Naive thymus-derived CD4-positive, alpha-beta T cell (primary cell): ENCODE data around the gene CFAP210. TPM values are rescaled to one million over a fixed set of nuclear protein-coding genes. Genes with fewer than 3 reads are reported as not detected.
A peak's percentile ranks its signal among the peaks of the same experiment; 100 is the strongest.
"Not testable (repeated sequence)": the region's sequence is repeated elsewhere in the genome, so short reads cannot be mapped to it uniquely, and the experiment has no call there.

Source experiments
- ATAC-seq: fragments of 150-1000 bp; cut with Tn5 transposase; 2 replicates; pipeline ENCODE4 v1.10.0; 2021; ENCODE audit warnings: mild to moderate bottlenecking, moderate library complexity
- CTCF ChIA-PET: fragments of 350-600 bp; sonication (Branson Sonifier 250); formaldehyde crosslinking; loops from one replicate; lab custom pipeline; 2021; ENCODE audit warnings: antibody characterized with exemption; lab: Charles Lee
- POLR2A ChIA-PET: fragments of 350-600 bp; sonication (Branson Sonifier 250); formaldehyde crosslinking; loops from one replicate; lab custom pipeline; 2021; ENCODE audit warnings: antibody characterized with exemption, inconsistent platforms; lab: Charles Lee
- DNase-seq, 9 donors: peaks; one replicate each; pipeline versions ENCODE4 v3.0.0 to v3.0.0-alpha.2; 2020 to 2022; ENCODE audit warnings: mixed read lengths in 1 of 9
- H3K27ac ChIP-seq: one replicate; pipeline ENCODE4 v1.7.0; 2013; ENCODE audit warnings: mild to moderate bottlenecking, low read depth, low read length, moderate library complexity
- H3K27me3 ChIP-seq, 2 donors: one replicate each; pipeline ENCODE4 v1.7.0; 2013; ENCODE audit warnings: low read length in 2 of 2, mild to moderate bottlenecking in 2 of 2, moderate library complexity in 2 of 2; ENCODE audit not compliant: control insufficient read depth in 2 of 2, insufficient read depth in 2 of 2
- H3K36me3 ChIP-seq, 3 experiments: 1 replicate in 2 of 3; 2 replicates in 1 of 3; pipeline ENCODE4 v1.7.0; 2013; ENCODE audit warnings: low read length in 3 of 3, mild to moderate bottlenecking in 3 of 3, moderate library complexity in 1 of 3; ENCODE audit not compliant: insufficient read depth in 3 of 3, control insufficient read depth in 2 of 3
- H3K4me1 ChIP-seq, 2 donors: one replicate each; pipeline ENCODE4 v1.7.0; 2013; ENCODE audit warnings: low read length in 2 of 2, mild to moderate bottlenecking in 2 of 2, moderate library complexity in 1 of 2; ENCODE audit not compliant: control insufficient read depth in 2 of 2, insufficient read depth in 2 of 2
- H3K4me3 ChIP-seq: 2 replicates; pipeline ENCODE4 v1.7.0; 2013; ENCODE audit warnings: mild to moderate bottlenecking, low read length
- H3K9me3 ChIP-seq, 3 experiments: 1 replicate in 2 of 3; 2 replicates in 1 of 3; pipeline ENCODE4 v1.7.0; 2013; ENCODE audit warnings: low read length in 3 of 3; ENCODE audit not compliant: control insufficient read depth in 2 of 3
- H3K27ac Mint-ChIP-seq, 9 donors: one replicate each; pipeline ENCODE4 v1.8.0; 2020 to 2022; ENCODE audit warnings: mixed read lengths in 9 of 9, mild to moderate bottlenecking in 8 of 9, moderate library complexity in 5 of 9, inconsistent platforms in 2 of 9
- H3K27me3 Mint-ChIP-seq, 5 donors: one replicate each; pipeline ENCODE4 v1.8.0; 2021 to 2022; ENCODE audit warnings: mixed read lengths in 5 of 5, mild to moderate bottlenecking in 1 of 5
- H3K36me3 Mint-ChIP-seq, 5 donors: one replicate each; pipeline ENCODE4 v1.8.0; 2020 to 2022; ENCODE audit warnings: mixed read lengths in 5 of 5, mild to moderate bottlenecking in 3 of 5, inconsistent platforms in 1 of 5
- H3K4me1 Mint-ChIP-seq, 7 donors: one replicate each; pipeline ENCODE4 v1.8.0; 2020 to 2022; ENCODE audit warnings: mixed read lengths in 7 of 7, mild to moderate bottlenecking in 3 of 7, inconsistent platforms in 1 of 7
- H3K4me3 Mint-ChIP-seq, 10 donors: one replicate each; pipeline ENCODE4 v1.8.0; 2020 to 2022; ENCODE audit warnings: mild to moderate bottlenecking in 10 of 10, mixed read lengths in 10 of 10, moderate library complexity in 6 of 10, inconsistent platforms in 2 of 10
- H3K9me3 Mint-ChIP-seq, 11 donors: one replicate each; pipeline ENCODE4 v1.8.0; 2020 to 2022; ENCODE audit warnings: mixed read lengths in 11 of 11, mild to moderate bottlenecking in 4 of 11, inconsistent platforms in 1 of 11, moderate library complexity in 1 of 11
- intact Hi-C, 2 donors: fragments of 100-400 bp; cut with micrococcal nuclease; formaldehyde crosslinking; loops; one replicate each; pipeline ENCODE4 v1.15.1; 2023
- polyA plus RNA-seq, 2 donors: library from polyadenylated mRNA; unstranded; fragments of 300-500 nt; fragmentation: Illumina TruSeq; gene quantifications; one replicate each; pipeline ENCODE4 v1.2.3, GENCODE V29; 2021
- total RNA-seq, 6 experiments: library from RNA in 5 of 6; stranded (reverse) in 5 of 6; gene quantifications; 1 replicate in 5 of 6; 2 replicates in 1 of 6; pipeline ENCODE4 v1.2.3 and lab custom pipeline; 2021 to 2026

CFAP210 gene
- total and polyA plus RNA-seq, 7 experiments from 2014 or later: 1.0 to 3.6 TPM; not detected in 5

DNA sequence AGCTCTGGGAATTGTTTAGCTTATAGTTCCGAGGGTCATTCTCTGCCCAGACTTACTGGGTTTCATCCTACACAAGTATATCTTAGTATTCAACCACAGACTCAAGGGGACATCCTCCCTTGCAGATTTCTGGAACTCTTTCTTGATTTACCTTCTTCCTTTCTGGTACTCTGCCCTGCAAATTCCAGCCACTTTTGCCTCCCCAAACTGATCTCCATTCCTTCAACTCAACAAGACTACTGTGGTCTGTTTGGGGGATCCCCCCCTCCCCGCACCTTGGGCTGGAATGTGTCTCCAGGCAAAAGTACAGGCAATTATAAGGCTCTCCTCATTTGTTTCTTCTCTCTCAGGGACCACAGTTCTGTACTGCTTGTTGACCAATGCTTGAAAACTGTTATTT is 13.4 kb upstream of the CFAP210 start:
- H3K27me3 ChIP-seq: no peaks in the 10 kb centered on the region
- DNase-seq (no peak), ATAC-seq (no peak)
- Mint-ChIP-seq H3K27me3 (no peaks in the 10 kb centered on the region), H3K36me3 (peaks cover 0 to 13% (median 0%) of the 10 kb centered on the region in 5 donors), H3K4me1 (peaks cover 0 to 7% (median 0%) of the 10 kb centered on the region in 7 donors), H3K9me3 (peaks cover 0 to 8% (median 0%) of the 10 kb centered on the region in 11 donors), H3K27ac (no peak overlapping the region), H3K4me3 (no peak overlapping the region)
- peaks cover 0 to 4% (median 0%) of the 10 kb centered on the region in 3 experiments for H3K36me3 ChIP-seq
- H3K4me1 ChIP-seq: no peaks in the 10 kb centered on the region
- no peak overlapping the region for H3K4me3 ChIP-seq
- no peaks in the 10 kb centered on the region for H3K9me3 ChIP-seq
- POLR2A ChIA-PET: no interaction called here
- CTCF ChIA-PET: no interaction called here
- no peak overlapping the region for H3K27ac ChIP-seq
- intact Hi-C loops: no loop called here

DNA sequence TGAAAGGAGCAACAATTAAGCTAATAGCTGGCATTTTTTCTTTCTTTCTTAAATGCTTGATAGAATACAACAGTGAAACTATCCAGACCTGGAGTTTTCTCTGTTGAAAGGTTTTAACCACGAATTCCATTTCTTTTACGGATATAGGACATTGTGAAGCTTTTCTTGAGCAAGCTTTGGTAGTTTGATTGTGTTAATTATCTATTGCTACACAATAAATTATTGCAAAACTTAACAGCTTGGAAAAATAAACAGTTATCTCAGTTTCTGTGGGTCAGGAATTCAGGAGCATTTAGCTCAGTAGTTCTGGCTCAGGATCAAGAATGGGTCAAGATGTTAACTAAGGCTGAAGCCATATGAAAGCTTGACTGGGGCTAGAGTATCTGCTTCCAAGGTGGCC is 11.7 kb upstream of the CFAP210 start:
- Mint-ChIP-seq H3K27me3 (no peaks in the 10 kb centered on the region), H3K9me3 (no peaks in the 10 kb centered on the region), H3K4me1 (peaks cover 0 to 7% (median 0%) of the 10 kb centered on the region in 7 donors), H3K36me3 (peaks cover 0 to 12% (median 7%) of the 10 kb centered on the region in 5 donors), H3K4me3 (no peak overlapping the region), H3K27ac (no peak overlapping the region)
- CTCF ChIA-PET: no interaction called here
- ATAC-seq (no peak), DNase-seq (no peak)
- Histone ChIP-seq H3K4me1 (no peaks in the 10 kb centered on the region), H3K36me3 (peaks cover 0 to 4% (median 0%) of the 10 kb centered on the region in 3 experiments), H3K27me3 (no peaks in the 10 kb centered on the region), H3K9me3 (no peaks in the 10 kb centered on the region), H3K4me3 (no peak overlapping the region), H3K27ac (no peak overlapping the region)
- POLR2A ChIA-PET: no interaction called here
- intact Hi-C loops: no loop called here

DNA sequence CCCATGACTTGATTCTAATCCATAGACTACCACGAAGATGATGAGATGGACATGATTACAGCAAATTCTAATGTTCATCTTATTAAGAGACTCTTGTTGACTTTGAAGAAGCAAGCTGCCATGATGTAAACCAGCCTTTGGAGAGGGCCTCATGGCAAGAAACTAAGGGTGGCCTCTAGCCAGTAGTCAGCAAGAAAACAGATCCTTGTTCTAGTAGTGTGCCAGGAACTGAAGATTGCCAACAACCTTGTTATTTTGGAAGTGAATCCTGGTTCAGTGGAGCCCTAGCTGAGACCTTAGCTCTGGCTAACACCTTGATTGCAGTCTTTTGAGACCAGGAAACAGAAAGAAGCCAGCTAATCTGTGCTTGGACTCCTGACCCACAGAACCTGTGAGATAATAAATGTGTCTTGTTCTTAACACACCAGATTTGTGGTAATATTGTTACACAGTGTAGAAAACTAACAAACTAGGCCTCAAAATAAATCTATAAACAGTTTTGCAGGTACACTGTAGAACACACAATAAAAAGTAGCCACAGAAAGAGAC is 10.0 kb upstream of the CFAP210 start:
- Histone ChIP-seq H3K27me3 (no peaks in the 10 kb centered on the region), H3K4me3 (no peak overlapping the region), H3K9me3 (no peaks in the 10 kb centered on the region), H3K4me1 (no peaks in the 10 kb centered on the region), H3K36me3 (peaks cover 0 to 4% (median 0%) of the 10 kb centered on the region in 3 experiments), H3K27ac (no peak overlapping the region)
- Mint-ChIP-seq H3K4me3 (no peak overlapping the region), H3K27ac (peak overlapping the region in 1 of 9 donors; percentile 4), H3K27me3 (no peaks in the 10 kb centered on the region), H3K9me3 (no peaks in the 10 kb centered on the region), H3K4me1 (peaks cover 0 to 7% (median 0%) of the 10 kb centered on the region in 7 donors), H3K36me3 (peaks cover 0 to 20% (median 15%) of the 10 kb centered on the region in 5 donors)
- ChIA-PET CTCF (no interaction called here), POLR2A (no interaction called here)
- no peak for DNase-seq
- ATAC-seq: no peak
- intact Hi-C loops: no loop called here

DNA sequence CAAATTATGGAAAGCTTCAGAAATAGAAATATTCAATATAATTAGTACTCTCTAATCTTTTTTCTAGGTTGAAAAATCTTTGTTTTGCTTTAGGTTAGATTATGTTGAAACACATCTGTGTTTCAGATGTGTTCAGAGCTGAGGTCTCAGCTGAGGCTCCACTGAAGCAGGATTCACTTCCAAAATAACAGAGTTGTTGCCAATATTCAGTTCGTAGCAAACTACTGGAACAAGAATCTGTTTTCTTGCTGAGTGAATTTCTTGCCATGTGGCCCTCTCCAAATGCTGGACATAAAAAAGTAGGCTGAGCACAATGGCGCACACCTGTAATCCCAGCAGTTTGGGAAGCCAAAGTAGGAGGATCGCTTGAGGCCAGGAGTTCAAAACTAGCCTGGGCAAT is 8.8 kb upstream of the CFAP210 start:
- Mint-ChIP-seq H3K4me1 (peaks cover 0 to 7% (median 1%) of the 10 kb centered on the region in 7 donors), H3K27me3 (no peaks in the 10 kb centered on the region), H3K36me3 (peaks cover 0 to 23% (median 18%) of the 10 kb centered on the region in 5 donors), H3K27ac (no peak overlapping the region), H3K4me3 (no peak overlapping the region), H3K9me3 (no peaks in the 10 kb centered on the region)
- ChIA-PET POLR2A (no interaction called here), CTCF (no interaction called here)
- peaks cover 0 to 4% (median 0%) of the 10 kb centered on the region in 3 experiments for H3K36me3 ChIP-seq
- H3K4me3 ChIP-seq: no peak overlapping the region
- H3K27me3 ChIP-seq: no peaks in the 10 kb centered on the region
- DNase-seq (no peak), ATAC-seq (no peak)
- no peaks in the 10 kb centered on the region for H3K4me1 ChIP-seq
- H3K27ac ChIP-seq: no peak overlapping the region
- H3K9me3 ChIP-seq: no peaks in the 10 kb centered on the region
- intact Hi-C loops: no loop called here

DNA sequence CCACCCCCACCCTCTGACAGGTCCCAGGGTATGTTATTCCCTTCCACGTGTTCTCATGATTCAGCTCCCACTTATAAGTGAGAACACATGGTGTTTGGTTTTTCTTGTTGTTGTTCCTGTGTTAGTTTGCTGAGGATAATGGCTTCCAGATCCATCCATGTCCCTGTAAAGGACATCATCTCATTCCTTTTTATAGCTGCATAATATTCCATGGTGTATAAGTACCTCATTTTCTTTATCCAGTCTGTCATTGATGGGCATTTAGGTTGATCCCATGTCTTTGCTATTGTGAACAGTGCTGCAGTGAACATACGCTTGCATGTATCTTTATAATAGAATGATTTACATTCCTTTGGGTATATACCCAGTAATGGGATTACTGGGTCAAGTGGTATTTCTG is 5.0 kb upstream of the CFAP210 start:
- H3K27me3 Mint-ChIP-seq, H3K4me3 ChIP-seq, H3K27ac Mint-ChIP-seq, H3K36me3 ChIP-seq, POLR2A ChIA-PET, H3K27me3 ChIP-seq, intact Hi-C loops, H3K4me1 ChIP-seq, H3K4me3 Mint-ChIP-seq, ATAC-seq, DNase-seq, H3K9me3 Mint-ChIP-seq, H3K9me3 ChIP-seq, H3K27ac ChIP-seq, CTCF ChIA-PET: not testable (repeated sequence)
- peaks cover 0 to 29% (median 25%) of the 10 kb centered on the region in 5 donors for H3K36me3 Mint-ChIP-seq
- peaks cover 2 to 16% (median 11%) of the 10 kb centered on the region in 7 donors for H3K4me1 Mint-ChIP-seq

DNA sequence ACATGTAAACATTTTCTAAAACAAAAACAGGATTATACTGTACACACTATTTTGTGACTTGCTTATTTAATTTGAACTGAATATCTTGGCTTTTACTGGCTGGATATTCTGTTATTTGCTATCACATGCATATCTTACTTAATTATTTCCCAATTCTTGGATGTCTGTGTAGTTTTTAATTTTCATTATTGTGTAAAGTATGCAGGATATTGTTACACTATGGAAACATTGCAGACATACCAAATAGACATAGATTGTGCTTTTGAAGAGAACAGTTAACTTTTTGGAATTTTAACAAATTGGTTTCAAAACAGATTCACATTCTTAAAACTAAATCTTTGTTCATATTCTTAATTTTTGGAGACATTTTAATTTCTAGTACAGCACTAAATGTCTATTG is 2.2 kb upstream of the CFAP210 start:
- peak overlapping the region in 1 of 9 donors; percentile 12 for H3K27ac Mint-ChIP-seq
- no peak overlapping the region for H3K27ac ChIP-seq
- peaks cover 5 to 24% (median 19%) of the 10 kb centered on the region in 7 donors for H3K4me1 Mint-ChIP-seq
- peaks cover 3 to 27% (median 23%) of the 10 kb centered on the region in 5 donors for H3K36me3 Mint-ChIP-seq
- no peaks in the 10 kb centered on the region for H3K27me3 ChIP-seq
- H3K9me3 Mint-ChIP-seq: peaks cover 0 to 10% (median 4%) of the 10 kb centered on the region in 11 donors
- DNase-seq (no peak), ATAC-seq (no peak)
- H3K4me3 Mint-ChIP-seq: peak overlapping the region in 1 of 10 donors; percentile 4
- H3K4me3 ChIP-seq: no peak overlapping the region
- CTCF ChIA-PET: no interaction called here
- peaks cover 5 to 6% of the 10 kb centered on the region in 2 donors for H3K4me1 ChIP-seq
- no peaks in the 10 kb centered on the region for H3K9me3 ChIP-seq
- POLR2A ChIA-PET: no interaction called here
- H3K27me3 Mint-ChIP-seq: peaks cover 0 to 23% (median 3%) of the 10 kb centered on the region in 5 donors
- no peaks in the 10 kb centered on the region for H3K36me3 ChIP-seq
- intact Hi-C loops: no loop called here
